WTC11 (cell line): ENCODE data around the gene KRTAP13-1.

Source experiments
- CREB1 ChIP-seq: sonication (generic); formaldehyde crosslinking; IDR thresholded peaks from 2 replicates; pipeline ENCODE4 v1.8.0; 2023; ENCODE audit warnings: mild to moderate bottlenecking, missing genetic modification reagents
- FOXJ3 ChIP-seq: sonication (generic); formaldehyde crosslinking; IDR thresholded peaks from 2 replicates; pipeline ENCODE4 v1.9.0; 2021; ENCODE audit warnings: missing genetic modification reagents, mild to moderate bottlenecking, borderline replicate concordance
- TEAD1 ChIP-seq: sonication (generic); formaldehyde crosslinking; IDR thresholded peaks from 2 replicates; pipeline ENCODE4 v1.8.0; 2022; ENCODE audit warnings: mild to moderate bottlenecking, missing genetic modification reagents
- ZBTB21 ChIP-seq: sonication (generic); formaldehyde crosslinking; IDR thresholded peaks from 2 replicates; pipeline ENCODE4 v1.8.1; 2023; ENCODE audit warnings: mild to moderate bottlenecking, missing genetic modification reagents, borderline replicate concordance
- TF ChIP-seq, protein P1 (sequence below): sonication (generic); formaldehyde crosslinking; IDR thresholded peaks from 2 replicates; pipeline ENCODE4 v1.8.0; 2023; ENCODE audit warnings: missing genetic modification reagents, mild to moderate bottlenecking, borderline replicate concordance
- TF ChIP-seq, protein P2 (sequence below): fragments of 200-600 bp; IDR thresholded peaks from 2 replicates; pipeline ENCODE4 v1.8.0; 2022; ENCODE audit warnings: antibody characterized with exemption
- TF ChIP-seq, protein P3 (sequence below): sonication (generic); formaldehyde crosslinking; IDR thresholded peaks from 2 replicates; pipeline ENCODE4 v1.8.1; 2022; ENCODE audit warnings: missing genetic modification reagents, borderline replicate concordance
- TF ChIP-seq, protein P4 (sequence below): sonication (generic); formaldehyde crosslinking; IDR thresholded peaks from 2 replicates; pipeline ENCODE4 v1.8.1; 2022; ENCODE audit warnings: low read depth, missing genetic modification reagents, borderline replicate concordance
- TF ChIP-seq, protein P5 (sequence below): sonication (generic); formaldehyde crosslinking; IDR thresholded peaks from 2 replicates; pipeline ENCODE4 v1.8.1; 2023; ENCODE audit warnings: mild to moderate bottlenecking, missing genetic modification reagents
- TF ChIP-seq, protein P6 (sequence below): sonication (generic); formaldehyde crosslinking; IDR thresholded peaks from 2 replicates; pipeline ENCODE4 v1.8.0; 2023; ENCODE audit warnings: missing genetic modification reagents

DNA sequence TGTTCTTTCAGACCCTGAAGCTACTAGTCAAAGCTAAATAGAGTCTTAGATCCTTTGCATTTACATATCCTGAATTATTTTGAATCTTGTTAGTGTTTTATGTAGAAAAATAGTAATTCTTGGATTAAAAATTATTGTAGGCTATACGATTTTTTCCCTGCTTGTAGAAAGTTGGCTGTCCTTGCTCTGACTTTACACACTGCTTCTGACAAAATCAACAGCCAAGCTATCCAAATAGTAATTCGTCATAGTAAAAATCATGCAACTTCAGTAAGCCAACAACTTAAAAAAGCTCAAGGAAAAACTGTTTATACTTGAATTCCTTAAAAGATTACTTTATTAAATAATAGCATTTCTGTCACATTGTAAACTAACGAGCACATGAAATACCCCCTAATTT, 39.9 kb upstream of the KRTAP13-1 start:
- TF ChIP-seq TEAD1 (CRISPR knock-in tag): no peak
- TF ChIP-seq, protein P1, sequence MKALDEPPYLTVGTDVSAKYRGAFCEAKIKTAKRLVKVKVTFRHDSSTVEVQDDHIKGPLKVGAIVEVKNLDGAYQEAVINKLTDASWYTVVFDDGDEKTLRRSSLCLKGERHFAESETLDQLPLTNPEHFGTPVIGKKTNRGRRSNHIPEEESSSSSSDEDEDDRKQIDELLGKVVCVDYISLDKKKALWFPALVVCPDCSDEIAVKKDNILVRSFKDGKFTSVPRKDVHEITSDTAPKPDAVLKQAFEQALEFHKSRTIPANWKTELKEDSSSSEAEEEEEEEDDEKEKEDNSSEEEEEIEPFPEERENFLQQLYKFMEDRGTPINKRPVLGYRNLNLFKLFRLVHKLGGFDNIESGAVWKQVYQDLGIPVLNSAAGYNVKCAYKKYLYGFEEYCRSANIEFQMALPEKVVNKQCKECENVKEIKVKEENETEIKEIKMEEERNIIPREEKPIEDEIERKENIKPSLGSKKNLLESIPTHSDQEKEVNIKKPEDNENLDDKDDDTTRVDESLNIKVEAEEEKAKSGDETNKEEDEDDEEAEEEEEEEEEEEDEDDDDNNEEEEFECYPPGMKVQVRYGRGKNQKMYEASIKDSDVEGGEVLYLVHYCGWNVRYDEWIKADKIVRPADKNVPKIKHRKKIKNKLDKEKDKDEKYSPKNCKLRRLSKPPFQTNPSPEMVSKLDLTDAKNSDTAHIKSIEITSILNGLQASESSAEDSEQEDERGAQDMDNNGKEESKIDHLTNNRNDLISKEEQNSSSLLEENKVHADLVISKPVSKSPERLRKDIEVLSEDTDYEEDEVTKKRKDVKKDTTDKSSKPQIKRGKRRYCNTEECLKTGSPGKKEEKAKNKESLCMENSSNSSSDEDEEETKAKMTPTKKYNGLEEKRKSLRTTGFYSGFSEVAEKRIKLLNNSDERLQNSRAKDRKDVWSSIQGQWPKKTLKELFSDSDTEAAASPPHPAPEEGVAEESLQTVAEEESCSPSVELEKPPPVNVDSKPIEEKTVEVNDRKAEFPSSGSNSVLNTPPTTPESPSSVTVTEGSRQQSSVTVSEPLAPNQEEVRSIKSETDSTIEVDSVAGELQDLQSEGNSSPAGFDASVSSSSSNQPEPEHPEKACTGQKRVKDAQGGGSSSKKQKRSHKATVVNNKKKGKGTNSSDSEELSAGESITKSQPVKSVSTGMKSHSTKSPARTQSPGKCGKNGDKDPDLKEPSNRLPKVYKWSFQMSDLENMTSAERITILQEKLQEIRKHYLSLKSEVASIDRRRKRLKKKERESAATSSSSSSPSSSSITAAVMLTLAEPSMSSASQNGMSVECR (CRISPR knock-in tag): no peak
- TF ChIP-seq FOXJ3 (CRISPR knock-in tag): no peak
- TF ChIP-seq, protein P2, sequence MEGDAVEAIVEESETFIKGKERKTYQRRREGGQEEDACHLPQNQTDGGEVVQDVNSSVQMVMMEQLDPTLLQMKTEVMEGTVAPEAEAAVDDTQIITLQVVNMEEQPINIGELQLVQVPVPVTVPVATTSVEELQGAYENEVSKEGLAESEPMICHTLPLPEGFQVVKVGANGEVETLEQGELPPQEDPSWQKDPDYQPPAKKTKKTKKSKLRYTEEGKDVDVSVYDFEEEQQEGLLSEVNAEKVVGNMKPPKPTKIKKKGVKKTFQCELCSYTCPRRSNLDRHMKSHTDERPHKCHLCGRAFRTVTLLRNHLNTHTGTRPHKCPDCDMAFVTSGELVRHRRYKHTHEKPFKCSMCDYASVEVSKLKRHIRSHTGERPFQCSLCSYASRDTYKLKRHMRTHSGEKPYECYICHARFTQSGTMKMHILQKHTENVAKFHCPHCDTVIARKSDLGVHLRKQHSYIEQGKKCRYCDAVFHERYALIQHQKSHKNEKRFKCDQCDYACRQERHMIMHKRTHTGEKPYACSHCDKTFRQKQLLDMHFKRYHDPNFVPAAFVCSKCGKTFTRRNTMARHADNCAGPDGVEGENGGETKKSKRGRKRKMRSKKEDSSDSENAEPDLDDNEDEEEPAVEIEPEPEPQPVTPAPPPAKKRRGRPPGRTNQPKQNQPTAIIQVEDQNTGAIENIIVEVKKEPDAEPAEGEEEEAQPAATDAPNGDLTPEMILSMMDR: no peak
- TF ChIP-seq, protein P3, sequence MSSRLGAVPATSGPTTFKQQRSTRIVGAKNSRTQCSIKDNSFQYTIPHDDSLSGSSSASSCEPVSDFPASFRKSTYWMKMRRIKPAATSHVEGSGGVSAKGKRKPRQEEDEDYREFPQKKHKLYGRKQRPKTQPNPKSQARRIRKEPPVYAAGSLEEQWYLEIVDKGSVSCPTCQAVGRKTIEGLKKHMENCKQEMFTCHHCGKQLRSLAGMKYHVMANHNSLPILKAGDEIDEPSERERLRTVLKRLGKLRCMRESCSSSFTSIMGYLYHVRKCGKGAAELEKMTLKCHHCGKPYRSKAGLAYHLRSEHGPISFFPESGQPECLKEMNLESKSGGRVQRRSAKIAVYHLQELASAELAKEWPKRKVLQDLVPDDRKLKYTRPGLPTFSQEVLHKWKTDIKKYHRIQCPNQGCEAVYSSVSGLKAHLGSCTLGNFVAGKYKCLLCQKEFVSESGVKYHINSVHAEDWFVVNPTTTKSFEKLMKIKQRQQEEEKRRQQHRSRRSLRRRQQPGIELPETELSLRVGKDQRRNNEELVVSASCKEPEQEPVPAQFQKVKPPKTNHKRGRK (CRISPR knock-in tag): no peak
- TF ChIP-seq, protein P4, sequence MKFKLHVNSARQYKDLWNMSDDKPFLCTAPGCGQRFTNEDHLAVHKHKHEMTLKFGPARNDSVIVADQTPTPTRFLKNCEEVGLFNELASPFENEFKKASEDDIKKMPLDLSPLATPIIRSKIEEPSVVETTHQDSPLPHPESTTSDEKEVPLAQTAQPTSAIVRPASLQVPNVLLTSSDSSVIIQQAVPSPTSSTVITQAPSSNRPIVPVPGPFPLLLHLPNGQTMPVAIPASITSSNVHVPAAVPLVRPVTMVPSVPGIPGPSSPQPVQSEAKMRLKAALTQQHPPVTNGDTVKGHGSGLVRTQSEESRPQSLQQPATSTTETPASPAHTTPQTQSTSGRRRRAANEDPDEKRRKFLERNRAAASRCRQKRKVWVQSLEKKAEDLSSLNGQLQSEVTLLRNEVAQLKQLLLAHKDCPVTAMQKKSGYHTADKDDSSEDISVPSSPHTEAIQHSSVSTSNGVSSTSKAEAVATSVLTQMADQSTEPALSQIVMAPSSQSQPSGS (CRISPR knock-in tag): no peak
- TF ChIP-seq CREB1 (CRISPR knock-in tag): no peak
- TF ChIP-seq, protein P5, sequence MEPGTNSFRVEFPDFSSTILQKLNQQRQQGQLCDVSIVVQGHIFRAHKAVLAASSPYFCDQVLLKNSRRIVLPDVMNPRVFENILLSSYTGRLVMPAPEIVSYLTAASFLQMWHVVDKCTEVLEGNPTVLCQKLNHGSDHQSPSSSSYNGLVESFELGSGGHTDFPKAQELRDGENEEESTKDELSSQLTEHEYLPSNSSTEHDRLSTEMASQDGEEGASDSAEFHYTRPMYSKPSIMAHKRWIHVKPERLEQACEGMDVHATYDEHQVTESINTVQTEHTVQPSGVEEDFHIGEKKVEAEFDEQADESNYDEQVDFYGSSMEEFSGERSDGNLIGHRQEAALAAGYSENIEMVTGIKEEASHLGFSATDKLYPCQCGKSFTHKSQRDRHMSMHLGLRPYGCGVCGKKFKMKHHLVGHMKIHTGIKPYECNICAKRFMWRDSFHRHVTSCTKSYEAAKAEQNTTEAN (CRISPR knock-in tag): no peak
- TF ChIP-seq, protein P6, sequence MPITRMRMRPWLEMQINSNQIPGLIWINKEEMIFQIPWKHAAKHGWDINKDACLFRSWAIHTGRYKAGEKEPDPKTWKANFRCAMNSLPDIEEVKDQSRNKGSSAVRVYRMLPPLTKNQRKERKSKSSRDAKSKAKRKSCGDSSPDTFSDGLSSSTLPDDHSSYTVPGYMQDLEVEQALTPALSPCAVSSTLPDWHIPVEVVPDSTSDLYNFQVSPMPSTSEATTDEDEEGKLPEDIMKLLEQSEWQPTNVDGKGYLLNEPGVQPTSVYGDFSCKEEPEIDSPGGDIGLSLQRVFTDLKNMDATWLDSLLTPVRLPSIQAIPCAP (CRISPR knock-in tag): no peak
- TF ChIP-seq ZBTB21: no peak
